Measurements from ENCODE around the gene GSTA3. TPM values are rescaled to one million over a fixed set of nuclear protein-coding genes. Genes with fewer than 3 reads are reported as not detected.
"Not testable (repeated sequence)": the region's sequence is repeated elsewhere in the genome, so short reads cannot be mapped to it uniquely, and the experiment has no call there.

Gene GSTA3
- total RNA-seq, 1 donor from 2014 or later, result not detected

DNA sequence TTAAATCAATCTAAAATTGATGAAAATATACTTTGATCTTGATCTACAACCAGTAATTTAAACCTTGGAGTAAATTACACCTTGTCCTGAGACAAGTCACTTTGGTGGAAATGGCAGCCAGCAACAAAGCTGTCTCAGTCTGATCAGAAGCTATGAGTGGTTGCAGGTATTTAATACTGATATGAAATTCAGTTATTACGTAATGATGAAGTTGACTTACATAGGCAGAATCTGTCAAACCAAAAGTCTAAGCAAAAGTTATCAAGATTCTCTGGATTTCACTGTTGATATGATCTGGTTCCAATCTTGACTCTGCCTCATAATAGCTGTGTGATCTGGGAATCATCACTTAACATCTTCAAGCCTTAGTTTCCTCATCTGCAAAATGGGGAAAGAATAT is 41.3 kb downstream of the GSTA3 start:
- no peak for DNase-seq (ENCODE audit: low read depth in 2 of 2)

- not testable (repeated sequence) for DNase-seq (ENCODE audit: low read depth in 2 of 2)
These were observed 48.3 kb downstream of the GSTA3 start for GRCh38 chr6:52861151-52861550.

GRCh38 chr6:52858416-52858815 is 51.1 kb downstream of the GSTA3 start:
- no peak for DNase-seq (ENCODE audit: low read depth in 2 of 2)

DNA sequence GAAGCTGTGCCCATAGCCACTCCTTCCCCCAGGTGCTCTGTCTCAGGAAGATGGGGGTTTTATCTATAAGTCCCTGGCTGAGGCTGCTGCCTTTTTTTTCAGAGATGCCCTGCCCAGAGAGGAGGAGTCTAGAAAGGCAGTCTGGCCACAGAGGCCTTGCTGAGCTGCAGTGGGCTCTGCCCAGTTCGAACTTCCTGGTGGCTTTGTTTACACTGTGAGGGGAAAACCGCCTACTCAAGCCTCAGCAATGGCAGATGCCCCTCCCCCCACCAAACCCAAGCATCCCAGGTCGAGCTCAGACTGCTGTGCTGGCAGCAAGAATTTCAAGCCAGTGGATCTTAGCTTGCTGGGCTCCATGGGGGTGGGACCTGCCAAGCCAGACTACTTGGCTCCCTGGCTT is 53.4 kb downstream of the GSTA3 start:
- DNase-seq (ENCODE audit: low read depth in 2 of 2), result not testable (repeated sequence)

DNA sequence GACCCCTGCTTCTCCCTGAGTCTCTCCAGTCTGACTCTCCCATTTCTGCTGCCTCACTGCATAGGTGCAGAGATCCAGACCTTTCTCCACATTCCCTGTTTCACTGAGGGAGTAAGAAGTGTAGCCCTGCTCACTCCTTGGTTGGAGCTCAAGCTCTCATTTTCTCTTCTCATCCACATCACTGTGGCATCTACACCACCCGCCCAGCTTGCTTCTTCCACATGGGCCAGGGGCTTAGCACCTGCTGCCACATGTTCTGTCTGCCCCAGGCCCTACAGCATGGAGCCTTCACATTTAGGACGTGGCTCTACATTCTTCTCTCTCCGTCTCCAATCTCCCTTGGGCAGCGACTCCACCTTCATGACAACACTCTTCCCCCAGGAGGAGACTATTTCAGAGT is 60.4 kb downstream of the GSTA3 start:
- DNase-seq (ENCODE audit: low read depth in 2 of 2), result no peak

Other genes with a start within 250 kb of the GSTA3 start
- 6.2 and 15.5 TPM in 2 replicates for gene TMEM14A, start 238.6 kb downstream of the GSTA3 start, total RNA-seq
- not detected in 2 replicates for gene GSTA2, start 146.2 kb downstream of the GSTA3 start, total RNA-seq
- not detected in 2 replicates for gene GSTA1, start 105.9 kb downstream of the GSTA3 start, total RNA-seq
- gene GSTA5, start 68.9 kb downstream of the GSTA3 start, total RNA-seq, result not detected in 2 replicates
- 9.7 and 14.4 TPM in 2 replicates for gene GSTA4, start 85.6 kb upstream of the GSTA3 start, total RNA-seq
- 3.3 and 3.8 TPM in 2 replicates for gene CILK1, start 152.1 kb upstream of the GSTA3 start, total RNA-seq
- 19.4 and 25.2 TPM in 2 replicates for gene FBXO9, start 155.7 kb upstream of the GSTA3 start, total RNA-seq
- gene GCM1, start 239.1 kb upstream of the GSTA3 start, total RNA-seq, result under 0.01 TPM in 1 of 2 replicates, not detected in the other

Data from lung microvascular endothelial cell (primary cell).